GM21825 (cell line): ENCODE results near the gene CDIP1.

Experiments
- ATAC-seq: cut with Tn5 transposase; IDR thresholded peaks from one replicate; pipeline ENCODE4 v1.9.1; 2021; ENCODE audit warnings: mild to moderate bottlenecking, moderate library complexity; ENCODE audit not compliant: unreplicated experiment

CDIP1 gene

GRCh38 chr16:4515611-4516233 lies 22.9 kb downstream of the CDIP1 start:
- peak; percentile 57 for ATAC-seq

- ATAC-seq, result no peak
Measured at GRCh38 chr16:4514606-4515005, 24.0 kb downstream of the CDIP1 start.

GRCh38 chr16:4513881-4514280 lies 24.7 kb downstream of the CDIP1 start:
- ATAC-seq, result no peak

- no peak for ATAC-seq
Measured at GRCh38 chr16:4513086-4513860, 25.3 kb downstream of the CDIP1 start.

GRCh38 chr16:4512473-4512872 lies 26.1 kb downstream of the CDIP1 start:
- no peak for ATAC-seq

- no peak for ATAC-seq
Measured at GRCh38 chr16:4511441-4512082, 27.0 kb downstream of the CDIP1 start.

- no peak for ATAC-seq
Measured at GRCh38 chr16:4510747-4511426, 27.7 kb downstream of the CDIP1 start.

GRCh38 chr16:4510131-4510530 lies 28.4 kb downstream of the CDIP1 start:
- no peak for ATAC-seq

GRCh38 chr16:4509420-4509819 lies 29.2 kb downstream of the CDIP1 start:
- ATAC-seq, result no peak

- no peak for ATAC-seq
Measured at GRCh38 chr16:4508806-4509205, 29.8 kb downstream of the CDIP1 start.

- no peak for ATAC-seq
Measured at GRCh38 chr16:4507588-4508345, 30.8 kb downstream of the CDIP1 start.

- no peak for ATAC-seq
Measured at GRCh38 chr16:4506450-4506849, 32.1 kb downstream of the CDIP1 start.

- peak; percentile 79 for ATAC-seq
Measured at GRCh38 chr16:4505356-4506147, 33.0 kb downstream of the CDIP1 start.

- no peak for ATAC-seq
Measured at GRCh38 chr16:4501071-4501478, 37.5 kb downstream of the CDIP1 start.

GRCh38 chr16:4500272-4500671 lies 38.3 kb downstream of the CDIP1 start:
- ATAC-seq, result no peak

GRCh38 chr16:4499196-4499555 lies 39.4 kb downstream of the CDIP1 start:
- no peak for ATAC-seq

GRCh38 chr16:4498546-4499195 lies 39.9 kb downstream of the CDIP1 start:
- ATAC-seq, result no peak

GRCh38 chr16:4496305-4496704 lies 42.3 kb downstream of the CDIP1 start:
- no peak for ATAC-seq

- no peak for ATAC-seq
Measured at GRCh38 chr16:4495766-4496165, 42.8 kb downstream of the CDIP1 start.
